Fibroblast of the conjunctiva (primary cell): ENCODE results near the gene NOS1AP.
"Not testable (repeated sequence)": the region's sequence is repeated elsewhere in the genome, so short reads cannot be mapped to it uniquely, and the experiment has no call there.

ENCODE experiments used
- DNase-seq: peaks from one replicate; pipeline ENCODE4 v3.0.0-alpha.2; 2010; ENCODE audit warnings: low read depth

The NOS1AP gene

DNA sequence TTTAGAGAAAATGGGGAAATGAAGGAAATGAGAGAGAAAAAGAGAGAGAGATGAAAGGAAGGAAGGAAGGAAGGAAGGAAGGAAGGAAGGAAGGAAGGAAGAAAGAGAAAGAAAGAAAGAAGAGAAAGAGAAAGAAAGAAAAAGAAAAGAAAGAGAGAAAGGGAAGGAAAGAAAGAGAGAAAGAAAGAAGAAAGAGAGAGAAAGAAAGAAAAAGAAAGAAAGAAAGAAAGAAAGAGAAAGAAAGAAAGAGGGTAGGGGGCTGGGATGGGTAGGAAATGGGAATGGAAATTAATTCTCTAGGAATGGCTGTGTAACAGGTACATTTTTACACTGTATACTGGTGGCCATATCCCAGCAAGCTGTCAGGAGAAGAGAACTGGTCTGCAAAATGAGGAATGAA is 346.7 kb downstream of the NOS1AP start:
- no peak for DNase-seq

DNA sequence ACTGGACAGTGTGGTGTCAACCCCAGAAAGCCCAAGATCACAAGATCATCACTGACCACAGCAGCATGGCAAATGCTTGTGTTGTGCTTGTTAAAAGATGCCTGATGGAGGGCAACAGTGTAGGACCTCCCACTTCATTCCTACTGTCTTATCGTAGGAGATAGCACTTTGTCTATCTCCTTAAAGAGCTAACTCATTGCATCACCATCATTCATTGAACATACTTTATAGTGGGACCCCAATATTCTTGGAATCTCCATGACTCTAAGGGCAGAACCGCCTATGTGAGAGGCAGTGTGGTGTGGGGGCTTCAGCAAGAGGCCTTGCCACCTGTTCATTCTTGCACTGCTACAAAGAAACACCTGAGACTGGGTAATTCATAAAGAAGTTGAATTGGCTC is 347.4 kb downstream of the NOS1AP start:
- DNase-seq = no peak

DNA sequence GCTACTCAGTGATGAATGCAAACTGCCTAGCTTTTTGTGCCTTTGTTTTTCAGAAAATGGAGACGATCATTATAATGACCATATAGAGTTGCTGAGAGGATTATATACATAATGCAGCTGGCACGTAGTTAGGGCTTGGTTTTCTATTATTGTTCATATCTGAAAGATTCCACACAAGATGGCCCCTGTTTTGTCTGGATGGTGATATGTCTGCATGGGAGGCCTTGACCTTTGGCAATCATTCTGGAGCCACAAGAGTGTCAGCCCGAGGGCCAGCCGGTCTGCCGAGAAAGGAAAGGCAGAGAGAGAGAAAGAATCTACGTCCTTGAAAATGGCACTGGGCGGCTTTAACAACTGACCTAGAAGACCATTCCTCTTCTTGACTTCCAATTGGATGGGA is 348.2 kb downstream of the NOS1AP start:
- no peak for DNase-seq

DNA sequence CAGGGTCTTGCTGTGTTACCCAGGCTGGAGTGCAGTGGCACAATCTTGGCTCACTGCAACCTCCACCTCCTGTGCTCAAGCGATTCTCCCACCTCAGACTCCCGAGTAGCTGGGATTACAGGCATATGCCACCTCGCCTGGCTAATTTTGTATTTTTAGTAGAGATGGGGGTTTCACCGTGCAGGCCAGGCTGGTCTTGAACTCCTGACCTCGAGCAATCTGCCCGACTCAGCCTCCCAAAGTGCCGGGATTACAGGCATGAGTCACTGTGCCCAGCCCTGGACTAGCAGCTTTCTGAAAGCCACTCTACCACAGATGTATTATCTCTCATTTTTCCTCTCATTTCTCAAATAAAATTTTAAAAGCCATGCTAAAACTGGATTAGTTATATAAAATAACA is 349.1 kb downstream of the NOS1AP start:
- DNase-seq = not testable (repeated sequence)

DNA sequence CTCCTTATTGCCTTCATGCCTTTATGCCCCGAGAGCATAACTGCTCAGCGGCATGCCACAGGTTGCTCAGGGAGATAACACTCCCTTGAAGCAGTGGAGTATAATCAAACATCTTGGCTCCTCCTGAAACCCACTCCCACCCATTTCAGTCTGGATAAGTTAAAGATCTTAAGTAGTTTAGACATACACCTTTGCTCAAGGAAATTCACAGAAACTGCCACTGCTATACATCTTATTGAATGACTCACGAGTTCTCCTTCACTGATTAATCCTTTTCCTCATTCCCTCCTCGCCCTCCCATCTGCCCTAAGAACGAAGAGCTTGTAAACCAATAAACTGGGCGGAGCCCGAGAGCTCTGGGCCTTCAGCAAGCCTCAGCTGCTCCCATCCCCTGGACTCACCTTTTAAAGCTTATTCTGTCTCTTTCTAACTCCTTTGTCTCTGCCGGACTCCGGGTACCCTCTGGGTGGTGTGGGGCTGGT is 350.0 kb downstream of the NOS1AP start:
- DNase-seq = not testable (repeated sequence)
